HEK293T (cell line): ENCODE results near the gene MYO1B.

Experiments used
- BHLHE40 ChIP-seq: fragments of 450-650 bp; IDR thresholded peaks from 2 replicates; pipeline ENCODE4 v1.6.1; 2016; ENCODE audit warnings: mild to moderate bottlenecking, moderate library complexity, borderline replicate concordance
- ELF4 ChIP-seq: fragments of 450-650 bp; IDR thresholded peaks from 2 replicates; pipeline ENCODE4 v1.6.1; 2017; ENCODE audit warnings: antibody characterized with exemption
- FOXK2 ChIP-seq: fragments of 450-650 bp; IDR thresholded peaks from 2 replicates; pipeline ENCODE4 v1.6.1; 2016; ENCODE audit warnings: mild to moderate bottlenecking
- FOXM1 ChIP-seq: fragments of 450-650 bp; IDR thresholded peaks from 2 replicates; pipeline ENCODE4 v1.6.1; 2017; ENCODE audit warnings: mild to moderate bottlenecking, borderline replicate concordance
- L3MBTL2 ChIP-seq: fragments of 450-650 bp; conservative IDR thresholded peaks from 2 replicates; pipeline ENCODE4 v1.6.1; 2016; ENCODE audit warnings: mild to moderate bottlenecking
- LEF1 ChIP-seq: fragments of 450-650 bp; IDR thresholded peaks from 2 replicates; pipeline ENCODE4 v1.6.1; 2017; ENCODE audit warnings: mild to moderate bottlenecking, borderline replicate concordance

DNA sequence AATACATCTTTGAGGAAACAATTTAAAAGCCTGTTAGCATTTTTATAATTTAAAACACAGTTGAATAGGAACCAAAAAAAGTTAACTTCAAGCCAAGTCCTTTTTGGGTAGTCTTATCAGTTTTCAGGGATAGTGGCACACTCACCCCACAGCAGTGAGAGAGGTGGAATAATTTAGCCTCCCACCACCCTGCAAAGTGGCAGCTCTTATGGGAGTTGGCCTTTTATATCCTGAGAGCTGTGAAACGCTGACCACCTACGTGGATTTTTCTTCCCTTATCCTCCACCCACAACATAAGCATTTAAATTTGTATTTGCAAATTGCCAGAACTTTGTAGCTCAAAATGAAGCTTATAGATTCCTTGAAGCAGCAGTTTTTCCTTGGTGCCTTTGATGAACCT is 167.1 kb downstream of the MYO1B start:
- TF ChIP-seq ELF4 (no peak), FOXM1 (no peak), LEF1 (no peak), FOXK2 (no peak), L3MBTL2 (no peak), BHLHE40 (no peak)
